ENCODE results near the gene PID1.

- no peak for TF ChIP-seq POLR2A (IDR thresholded peaks at IDR 0.05; ENCODE audit: low read length)
- TF ChIP-seq GATA1 (IDR thresholded peaks at IDR 0.05; ENCODE audit: low read depth, low read length), result no peak
These were observed 221.0 kb downstream of the PID1 start for GRCh38 chr2:229050133-229050532.
